ENCODE results near the gene ARPC5. TPM values are rescaled to one million over a fixed set of nuclear protein-coding genes. Genes with fewer than 3 reads are reported as not detected.

Gene ARPC5
- total and polyA plus RNA-seq, 2 of the 8 experiments (the other 6 are each of a cell fraction or from before 2014, with no cell fraction given), result 24.0 to 60.8 TPM

- TF ChIP-seq FOSL1 (IDR thresholded peaks at IDR 0.05; ENCODE audit: insufficient read depth, low read depth, low read length) (no peak), SIX5 (IDR thresholded peaks at IDR 0.05; ENCODE audit: low read depth, low read length) (no peak), POU5F1 (IDR thresholded peaks at IDR 0.05; ENCODE audit: low read depth, low read length) (no peak), EZH2 (IDR thresholded peaks at IDR 0.05; ENCODE audit: low read depth, low read length, severe bottlenecking) (no peak), EGR1 (IDR thresholded peaks at IDR 0.05; ENCODE audit: borderline replicate concordance, low read depth, low read length) (no peak)
These were observed 30.8 kb downstream of the ARPC5 start (continued) for GRCh38 chr1:183604815-183605214.
